ENCODE results near the gene KIF21A.
"Not testable (repeated sequence)": the region's sequence is repeated elsewhere in the genome, so short reads cannot be mapped to it uniquely, and the experiment has no call there.

KIF21A gene

GRCh38 chr12:39443081-39443928, at the start of gene KIF21A:
Gene KIF21A (minus strand): TSS chr12:39443120. CDS start chr12:39442970, 150 bp downstream.
- peak; percentile 80 for DNase-seq (ENCODE audit: low read depth)

- DNase-seq (ENCODE audit: low read depth) = no peak
Measured at GRCh38 chr12:39490500-39491282, 47.8 kb upstream of the KIF21A start.

GRCh38 chr12:39483597-39483996, 40.7 kb upstream of the KIF21A start:
- no peak for DNase-seq (ENCODE audit: low read depth)

- no peak for DNase-seq (ENCODE audit: low read depth)
Measured at GRCh38 chr12:39483042-39483441, 40.1 kb upstream of the KIF21A start.

DNA sequence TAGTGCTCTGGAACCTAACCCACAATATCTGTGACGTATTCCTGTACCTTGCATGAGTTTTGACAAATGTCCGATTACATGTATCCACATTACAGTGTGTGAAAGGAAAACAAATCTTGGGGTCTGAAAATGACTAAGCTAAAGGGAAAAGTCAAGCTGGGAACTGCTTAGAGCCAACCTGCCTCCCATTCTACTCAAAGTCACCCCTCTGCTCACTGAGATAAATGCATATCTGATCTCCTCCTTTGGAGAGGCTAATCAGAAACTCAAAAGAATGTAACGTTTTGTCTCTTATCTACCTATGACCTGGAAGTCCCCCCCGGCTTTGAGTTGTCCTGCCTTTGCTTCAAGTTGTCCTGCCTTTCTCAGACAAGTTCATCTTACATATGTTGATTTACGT, 34.0 kb upstream of the KIF21A start:
- DNase-seq (ENCODE audit: low read depth) = no peak

GRCh38 chr12:39476121-39476520, 33.2 kb upstream of the KIF21A start:
- DNase-seq (ENCODE audit: low read depth) = no peak

GRCh38 chr12:39475136-39475535, 32.2 kb upstream of the KIF21A start:
- DNase-seq (ENCODE audit: low read depth) = not testable (repeated sequence)

DNA sequence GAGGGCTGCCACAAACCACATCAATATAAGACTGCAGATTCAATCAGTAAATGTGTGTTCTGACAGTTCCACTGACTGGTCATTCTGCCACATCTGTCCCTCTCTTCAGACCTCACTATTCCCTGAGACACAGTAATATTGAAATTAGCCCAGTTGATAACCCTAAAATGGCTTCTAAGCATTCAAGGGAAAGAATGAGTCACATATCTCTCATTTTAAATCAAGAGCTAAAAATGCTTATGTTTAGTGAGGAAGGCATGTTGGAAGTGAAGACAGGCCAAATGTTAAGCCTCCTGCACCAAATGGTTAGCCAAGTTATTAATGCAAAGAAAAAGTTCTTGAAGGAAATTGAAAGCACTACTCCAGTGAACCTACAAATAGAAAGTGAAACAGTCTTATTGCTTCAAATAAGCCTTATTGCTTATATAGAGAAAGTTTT, 24.5 kb upstream of the KIF21A start:
- DNase-seq (ENCODE audit: low read depth) = no peak

GRCh38 chr12:39464976-39465695, 22.2 kb upstream of the KIF21A start:
- no peak for DNase-seq (ENCODE audit: low read depth)

GRCh38 chr12:39461059-39461458, 18.1 kb upstream of the KIF21A start:
- DNase-seq (ENCODE audit: low read depth) = no peak

- DNase-seq (ENCODE audit: low read depth) = no peak
Measured at GRCh38 chr12:39459027-39459434, 16.1 kb upstream of the KIF21A start.

GRCh38 chr12:39451977-39452376, 9.1 kb upstream of the KIF21A start:
- no peak for DNase-seq (ENCODE audit: low read depth)

- DNase-seq (ENCODE audit: low read depth) = no peak
Measured at GRCh38 chr12:39448038-39448437, 5.1 kb upstream of the KIF21A start.

DNA sequence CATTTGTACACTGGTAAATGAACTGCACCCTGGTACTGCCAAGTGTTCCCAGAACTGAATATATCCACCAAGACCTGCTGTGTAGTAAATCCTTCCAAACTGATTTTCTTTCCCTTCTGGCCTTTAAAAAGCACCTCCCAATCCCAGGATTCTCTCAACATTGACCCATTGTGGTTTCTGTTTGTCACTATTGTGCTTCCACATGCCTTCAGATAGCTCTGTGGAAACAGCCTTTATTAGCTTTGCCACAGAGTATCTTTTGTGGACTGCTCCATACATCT, 949 bp upstream of the KIF21A start:
- no peak for DNase-seq (ENCODE audit: low read depth)

GRCh38 chr12:39442831-39443080, 164 bp downstream of the KIF21A start:
- DNase-seq (ENCODE audit: low read depth) = no peak

- peak; percentile 49 for DNase-seq (ENCODE audit: low read depth)
Measured at GRCh38 chr12:39441963-39442830, 723 bp downstream of the KIF21A start.

GRCh38 chr12:39441189-39441962, 1.5 kb downstream of the KIF21A start:
- DNase-seq (ENCODE audit: low read depth) = no peak

- DNase-seq (ENCODE audit: low read depth) = no peak
Measured at GRCh38 chr12:39440781-39441180, 2.1 kb downstream of the KIF21A start.

DNA sequence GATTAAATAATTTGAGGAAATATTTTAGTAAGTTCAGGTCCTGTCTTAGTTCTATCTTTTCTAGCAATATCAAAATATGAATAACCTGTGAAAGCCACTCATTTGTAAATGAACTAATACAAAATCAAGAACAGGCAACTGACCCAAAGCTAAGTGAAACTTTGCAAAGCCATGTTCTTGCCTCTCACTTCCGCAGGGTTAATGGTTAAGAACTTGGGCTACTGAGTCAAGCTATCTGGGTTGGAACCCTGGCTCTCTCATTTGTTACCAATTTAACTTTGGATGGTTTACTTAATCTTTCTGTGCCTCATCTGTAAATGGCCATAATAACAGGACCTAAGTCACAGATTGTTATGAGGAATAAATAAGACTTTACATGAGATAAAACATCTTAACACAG, 2.8 kb downstream of the KIF21A start:
- no peak for DNase-seq (ENCODE audit: low read depth)

DNA sequence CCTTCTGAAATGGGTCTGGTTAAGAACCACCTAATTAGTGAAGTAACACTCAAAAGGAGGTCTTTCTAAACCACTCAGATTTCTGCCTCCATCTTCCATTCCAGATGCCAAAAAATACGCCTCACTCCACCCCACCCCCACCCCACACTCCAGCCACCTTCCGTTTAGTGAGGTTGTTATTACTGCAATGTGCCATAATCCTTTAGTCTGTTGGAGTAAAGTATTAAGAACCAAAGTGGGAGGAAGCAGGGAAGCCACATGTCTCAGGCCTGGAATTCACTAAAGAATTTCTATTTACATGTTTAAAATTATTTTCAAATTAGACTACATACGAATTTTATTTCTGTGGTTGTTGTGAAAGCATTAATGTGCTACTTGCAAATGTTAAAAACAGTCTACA, 7.4 kb downstream of the KIF21A start:
- DNase-seq (ENCODE audit: low read depth) = no peak

DNA sequence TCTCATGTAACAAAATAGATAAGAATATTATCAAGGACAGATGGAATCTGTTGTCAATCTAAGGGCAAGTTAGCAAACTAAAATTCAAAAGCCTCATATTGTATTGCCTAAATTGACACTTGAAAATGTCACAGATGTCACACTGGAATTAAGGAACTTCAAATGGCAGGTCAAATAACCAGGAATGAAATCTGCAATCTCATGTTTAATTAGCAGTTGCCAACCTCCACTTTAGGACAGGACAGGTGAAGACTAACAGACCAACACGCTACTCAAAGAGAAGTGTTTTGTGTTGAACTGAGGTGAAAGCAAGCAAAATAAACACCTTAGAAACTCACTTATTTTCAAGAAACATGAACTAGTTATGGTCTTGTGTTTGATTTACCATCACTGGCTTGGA, 11.1 kb downstream of the KIF21A start:
- DNase-seq (ENCODE audit: low read depth) = no peak
